ENCODE measurements around the gene PIGC. TPM values are rescaled to one million over a fixed set of nuclear protein-coding genes. Genes with fewer than 3 reads are reported as not detected.
A peak's percentile ranks its signal among the peaks of the same experiment; 100 is the strongest.

Gene PIGC
- total and polyA plus RNA-seq, 12 donors = 19.7 to 33.6 (median 25.2) TPM

DNA sequence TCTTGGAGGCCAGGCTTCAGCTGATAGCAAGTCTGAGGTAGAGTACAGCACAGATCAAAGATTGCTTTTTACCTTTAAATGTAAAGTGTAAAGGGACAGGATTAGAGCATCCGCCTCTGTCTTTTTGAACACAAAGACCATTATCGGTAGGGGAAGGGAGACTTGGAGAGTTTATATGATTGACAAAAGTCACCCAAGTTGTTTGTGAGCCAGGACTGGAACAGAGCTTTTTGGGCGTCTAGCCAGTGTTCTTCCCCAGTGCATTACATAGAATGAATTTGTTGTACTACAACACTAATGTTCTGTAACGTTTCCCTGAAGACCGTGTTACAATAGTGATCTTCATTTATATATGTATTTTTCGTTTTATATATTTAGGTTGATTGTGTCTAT, 9.3 kb upstream of the PIGC start:
- TF ChIP-seq POLR2A (IDR thresholded peaks at IDR 0.05) = no peak
- no peak for TF ChIP-seq CTCF (IDR thresholded peaks at IDR 0.05)
- Histone ChIP-seq H3K4me1 (replicated peaks in 1 of 2) (peaks cover 17 to 42% of the 10 kb centered on the region in 2 donors), H3K9me3 (replicated peaks in 1 of 3) (no peaks in the 10 kb centered on the region), H3K27ac (peak overlapping the region in 2 of 5 donors; percentile 53 to 73), H3K27me3 (no peaks in the 10 kb centered on the region), H3K36me3 (replicated peaks in 1 of 2) (no peaks in the 10 kb centered on the region), H3K4me3 (no peak overlapping the region)
- 84 to 86% (median 85%) methylated on average over 6 of the region's 6 CpGs for WGBS, 4 donors
- intact Hi-C loops (cut with DNase I) = no loop called here
- no peak for DNase-seq

GRCh38 chr1:172452536-172453152, 8.8 kb upstream of the PIGC start:
- TF ChIP-seq POLR2A (IDR thresholded peaks at IDR 0.05) (no peak), CTCF (IDR thresholded peaks at IDR 0.05) (no peak)
- intact Hi-C loops (cut with DNase I) = no loop called here
- Histone ChIP-seq H3K27ac (peak overlapping the region in 2 of 5 donors; percentile 53 to 73), H3K4me3 (no peak overlapping the region), H3K4me1 (replicated peaks in 1 of 2) (peaks cover 17 to 42% of the 10 kb centered on the region in 2 donors), H3K27me3 (no peaks in the 10 kb centered on the region), H3K9me3 (replicated peaks in 1 of 3) (no peaks in the 10 kb centered on the region), H3K36me3 (replicated peaks in 1 of 2) (no peaks in the 10 kb centered on the region)
- DNase-seq = peak in 3 of 7 donors; percentile 63 to 65 (median 64)
- 73 to 83% (median 74%) methylated on average over 7 of the region's 7 CpGs for WGBS, 4 donors

DNA sequence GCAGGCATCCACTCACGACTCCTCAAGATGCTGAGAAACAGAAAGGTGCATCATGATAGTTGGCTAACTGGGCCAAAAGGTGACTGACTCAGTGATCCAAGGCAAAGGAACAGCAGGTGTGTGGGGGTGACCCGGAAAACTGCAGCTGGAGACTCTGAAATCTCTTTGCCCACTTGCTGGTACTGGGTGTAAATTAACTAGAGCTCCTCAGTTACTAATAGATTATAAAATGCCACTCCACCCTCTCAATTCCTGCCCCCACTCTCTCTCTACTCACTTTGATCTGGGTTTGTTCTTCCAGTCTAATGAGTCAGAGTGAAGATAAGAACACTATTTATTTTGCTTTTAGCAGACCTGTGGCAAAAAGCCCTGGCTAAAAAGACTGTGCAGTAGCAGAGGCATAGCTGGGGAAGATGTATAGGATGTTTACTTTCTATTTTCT, 7.2 kb upstream of the PIGC start:
- no peaks in the 10 kb centered on the region for H3K36me3 ChIP-seq (replicated peaks in 1 of 2)
- TF ChIP-seq CTCF (IDR thresholded peaks at IDR 0.05) (no peak), POLR2A (IDR thresholded peaks at IDR 0.05) (no peak)
- H3K4me3 ChIP-seq = no peak overlapping the region
- H3K27ac ChIP-seq = peak overlapping the region in 3 of 5 donors; percentile 40 to 64 (median 56)
- H3K4me1 ChIP-seq (replicated peaks in 1 of 2) = peaks cover 17 to 42% of the 10 kb centered on the region in 2 donors
- WGBS, 4 donors = 30 to 43% (median 40%) methylated on average over 2 of the region's 2 CpGs
- DNase-seq = peak in 4 of 7 donors; percentile 45 to 63 (median 54)
- no peaks in the 10 kb centered on the region for H3K9me3 ChIP-seq (replicated peaks in 1 of 3)
- intact Hi-C loops (cut with DNase I) = no loop called here
- no peaks in the 10 kb centered on the region for H3K27me3 ChIP-seq

- Histone ChIP-seq H3K9me3 (replicated peaks in 1 of 3) (no peaks in the 10 kb centered on the region), H3K36me3 (replicated peaks in 1 of 2) (no peaks in the 10 kb centered on the region), H3K4me3 (no peak overlapping the region), H3K27me3 (no peaks in the 10 kb centered on the region), H3K27ac (peak overlapping the region in 3 of 5 donors; percentile 12 to 56 (median 40)), H3K4me1 (replicated peaks in 1 of 2) (peaks cover 17 to 42% of the 10 kb centered on the region in 2 donors)
- TF ChIP-seq CTCF (IDR thresholded peaks at IDR 0.05) = no peak
- TF ChIP-seq POLR2A (IDR thresholded peaks at IDR 0.05) = no peak
- intact Hi-C loops (cut with DNase I) = no loop called here
- WGBS, 4 donors = 59 to 70% (median 64%) methylated on average over 7 of the region's 7 CpGs
- no peak for DNase-seq
These were observed 6.6 kb upstream of the PIGC start for GRCh38 chr1:172450524-172450885.

All from adrenal gland (tissue), 12 donors.